SH-SY5Y (cell line): ENCODE measurements around the gene NKAIN2.

Experiments
- GATA2 ChIP-seq: IDR thresholded peaks from 2 replicates; pipeline ENCODE4 v1.6.1; 2011; ENCODE audit warnings: mild to moderate bottlenecking, low read depth, low read length
- GATA3 ChIP-seq: IDR thresholded peaks from 2 replicates; pipeline ENCODE4 v1.6.1; 2011; ENCODE audit warnings: low read depth, mild to moderate bottlenecking, low read length, moderate library complexity

- TF ChIP-seq GATA2 (no peak), GATA3 (no peak)
These were observed 589.9 kb downstream of the NKAIN2 start for GRCh38 chr6:124393536-124393935.
